Measurements from ENCODE around the gene FAM168A.
A peak's percentile ranks its signal among the peaks of the same experiment; 100 is the strongest.
"Not testable (repeated sequence)": the region's sequence is repeated elsewhere in the genome, so short reads cannot be mapped to it uniquely, and the experiment has no call there.

The FAM168A gene

DNA sequence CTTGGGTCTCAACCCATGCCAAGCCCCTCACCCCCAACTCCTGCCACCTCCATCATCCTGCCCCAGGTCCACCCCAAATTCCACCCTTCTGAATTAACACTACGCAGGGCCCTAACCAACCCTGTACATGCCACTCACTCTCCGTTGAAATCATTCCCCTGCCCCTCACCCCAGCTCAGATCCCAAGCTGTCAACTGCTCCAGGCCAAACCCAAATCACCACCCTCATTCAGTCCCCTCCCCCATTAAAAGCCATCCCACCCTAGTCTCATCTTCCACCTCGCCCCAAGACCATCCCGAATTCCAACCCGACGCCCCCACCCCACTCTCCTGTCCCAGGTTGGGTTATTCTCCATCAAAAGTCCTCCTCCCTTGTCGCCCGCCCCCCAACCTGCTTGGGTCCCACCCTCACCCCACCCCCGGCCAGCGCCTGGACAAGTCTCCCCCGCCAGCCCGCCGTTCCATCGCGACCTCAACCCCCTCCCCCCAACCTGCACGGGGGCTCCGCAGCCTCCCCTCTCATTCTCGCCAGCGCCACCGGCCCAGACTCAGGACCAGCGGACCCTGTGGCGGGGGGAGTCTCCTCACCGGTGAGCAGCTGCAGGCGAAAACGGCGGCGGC, 466 bp downstream of the FAM168A start:
- peak in 12 of 56 donors; percentile 16 to 73 (median 46) for DNase-seq

DNA sequence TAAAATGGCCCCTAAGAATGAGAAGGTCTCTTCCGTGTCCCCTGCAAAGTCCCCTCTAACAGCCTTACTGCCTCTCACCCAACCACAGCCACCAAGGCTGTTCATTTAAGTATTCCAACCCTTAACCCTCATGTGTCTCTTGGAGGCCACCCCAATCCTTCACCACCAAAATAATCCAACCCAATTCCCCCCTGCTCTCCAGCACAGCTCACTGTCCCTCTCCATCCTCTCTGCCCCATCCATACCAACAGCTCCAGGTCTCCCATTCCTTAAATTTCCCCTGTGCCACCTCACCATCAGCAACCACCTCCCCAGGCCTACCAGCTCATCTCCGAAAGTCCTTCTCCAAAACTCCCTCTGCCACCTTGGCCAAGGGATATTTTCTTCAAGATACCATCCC, 1.4 kb downstream of the FAM168A start:
- no peak for DNase-seq

DNA sequence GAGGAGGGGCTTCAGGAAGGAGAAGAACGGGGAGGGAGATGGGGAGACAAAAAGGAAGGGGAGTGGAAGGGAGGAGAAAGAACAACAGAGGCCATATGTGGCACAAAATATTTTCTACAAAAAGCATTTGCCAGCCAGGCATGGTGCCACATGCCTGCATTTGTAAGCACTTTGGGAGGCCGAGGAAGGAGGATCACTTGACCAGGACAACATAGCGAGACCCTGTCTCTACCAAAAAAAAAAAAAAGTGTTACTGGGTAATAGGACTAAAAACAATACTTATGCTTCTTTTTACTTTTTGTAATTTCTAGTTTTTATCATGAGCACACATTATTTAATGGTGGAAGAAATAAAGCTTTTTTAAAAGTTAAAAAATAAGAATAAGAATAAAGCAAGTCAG, 5.3 kb downstream of the FAM168A start:
- DNase-seq = no peak

DNA sequence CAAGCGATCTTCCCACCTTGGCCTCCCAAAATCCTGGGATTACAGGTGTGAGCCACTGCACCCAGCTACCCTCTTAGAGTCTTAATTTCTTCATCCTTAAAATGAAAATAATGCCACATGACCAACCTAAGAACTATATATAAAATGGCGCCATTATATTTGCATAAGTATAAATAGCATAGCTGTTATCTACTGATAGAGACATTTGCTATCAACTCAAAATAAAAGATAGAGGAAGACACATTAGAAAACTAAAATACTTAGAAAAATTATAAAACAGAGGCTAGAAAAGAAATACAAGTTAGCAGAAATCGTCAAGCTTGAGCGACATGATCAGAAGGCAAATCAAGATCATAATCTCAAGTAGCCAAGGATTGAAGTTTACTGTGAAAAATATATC, 6.2 kb downstream of the FAM168A start:
- DNase-seq = no peak

DNA sequence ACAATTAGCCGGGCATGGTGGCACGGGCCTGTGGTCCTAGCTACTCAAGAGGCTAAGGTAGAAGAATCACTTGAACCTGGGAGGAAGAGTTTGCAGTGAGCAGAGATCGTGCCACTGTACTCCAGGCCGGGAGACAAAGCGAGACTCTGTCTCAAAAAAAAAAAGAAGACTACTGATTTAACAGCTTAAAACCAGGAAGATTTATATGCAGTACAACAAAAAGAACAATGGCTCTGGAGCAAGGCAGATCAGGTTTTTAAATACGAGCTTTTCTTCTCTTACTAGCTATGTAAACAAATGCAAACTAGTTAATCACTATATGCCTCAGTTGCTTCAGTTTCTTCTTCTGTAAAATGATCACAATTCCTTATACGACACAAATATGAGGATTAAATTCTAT, 6.9 kb downstream of the FAM168A start:
- DNase-seq = no peak

DNA sequence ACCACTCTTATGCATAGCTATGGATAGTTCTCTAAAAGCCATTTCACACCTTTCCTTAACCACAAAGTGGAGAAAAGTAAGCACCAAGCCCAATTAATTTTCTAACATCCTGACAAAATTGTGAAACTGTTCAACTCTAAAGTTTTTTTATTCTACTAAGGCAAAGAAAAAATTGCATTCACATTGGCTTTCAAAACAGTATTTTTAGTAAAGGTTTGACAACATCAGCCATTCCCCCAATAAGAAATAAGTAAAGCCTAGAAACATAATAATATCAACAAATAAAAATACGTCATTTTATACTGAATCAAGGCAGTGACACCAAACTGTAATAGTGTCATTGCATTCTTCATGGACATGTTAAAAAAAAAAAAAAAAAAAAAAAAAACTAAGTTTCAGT, 11.1 kb downstream of the FAM168A start:
- no peak for DNase-seq

DNA sequence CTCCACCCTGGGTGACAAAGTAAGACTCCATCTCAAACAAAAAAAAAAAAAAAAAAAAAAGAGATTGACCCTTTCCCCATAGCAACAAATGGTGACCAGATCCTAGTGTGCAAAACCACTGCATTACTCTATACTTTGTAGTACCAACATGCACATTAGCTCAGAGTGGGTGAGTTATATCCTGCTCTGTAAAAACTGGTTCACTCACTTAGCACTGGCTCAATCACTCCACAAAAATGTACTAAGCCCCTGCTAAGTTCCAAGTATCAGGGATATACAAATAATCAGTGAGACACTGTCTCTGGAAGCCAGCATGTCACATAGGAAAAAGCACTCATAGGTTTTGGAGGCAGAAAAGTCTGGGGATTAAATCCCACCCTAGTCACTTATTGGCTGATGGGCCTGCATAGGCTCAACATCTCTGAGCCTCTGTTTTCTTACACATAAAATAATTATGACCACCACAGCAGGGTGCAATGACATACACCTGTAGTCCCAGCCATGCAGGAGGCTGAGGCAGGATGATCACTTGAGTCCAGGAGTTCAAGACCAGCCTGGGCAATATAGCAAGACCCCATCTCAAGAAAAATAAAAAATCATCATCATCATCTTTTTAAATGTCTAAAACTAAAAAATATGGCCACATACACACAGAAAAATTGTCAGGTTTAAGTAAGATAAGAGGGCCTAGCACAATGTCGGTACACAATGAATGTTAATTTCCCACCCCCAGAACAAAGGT, 11.9 kb downstream of the FAM168A start:
- DNase-seq = no peak

DNA sequence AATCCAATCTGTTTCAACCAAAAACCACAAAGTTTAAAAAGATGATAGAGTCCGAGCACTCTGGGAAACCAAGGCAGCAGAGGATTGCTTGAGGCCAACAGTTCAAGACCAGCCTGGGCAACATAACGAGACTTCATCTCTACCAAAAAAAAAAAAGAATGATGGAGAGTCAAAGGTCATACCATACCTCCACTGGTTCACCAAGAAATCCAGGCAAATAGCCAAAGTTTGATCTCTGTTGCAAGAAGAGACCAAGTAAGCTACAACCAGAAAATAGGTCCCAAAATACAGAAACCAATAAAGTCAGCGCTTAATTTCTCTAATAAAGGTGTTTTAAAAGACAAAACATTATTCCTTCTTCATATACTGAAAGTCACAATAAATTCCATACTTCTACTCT, 13.1 kb downstream of the FAM168A start:
- DNase-seq = no peak

DNA sequence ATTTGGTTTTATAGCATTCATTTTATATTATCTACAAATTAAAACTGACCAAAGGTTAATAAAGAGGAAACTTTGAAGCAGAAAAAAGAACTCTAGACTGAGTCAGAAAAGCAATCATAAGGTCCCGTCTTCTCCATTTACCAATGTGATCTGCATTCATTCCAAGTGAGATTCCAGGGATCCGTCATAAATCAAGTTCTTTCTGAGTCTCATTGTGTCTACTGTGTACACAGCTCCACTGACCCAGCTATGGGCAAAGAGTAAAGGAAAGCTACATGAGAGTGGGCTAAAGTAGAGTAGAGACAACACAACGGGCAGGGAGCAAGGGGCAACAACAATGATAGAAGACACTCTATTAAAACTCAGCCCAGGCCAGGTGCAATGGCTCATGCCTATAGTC, 15.3 kb downstream of the FAM168A start:
- DNase-seq = no peak

DNA sequence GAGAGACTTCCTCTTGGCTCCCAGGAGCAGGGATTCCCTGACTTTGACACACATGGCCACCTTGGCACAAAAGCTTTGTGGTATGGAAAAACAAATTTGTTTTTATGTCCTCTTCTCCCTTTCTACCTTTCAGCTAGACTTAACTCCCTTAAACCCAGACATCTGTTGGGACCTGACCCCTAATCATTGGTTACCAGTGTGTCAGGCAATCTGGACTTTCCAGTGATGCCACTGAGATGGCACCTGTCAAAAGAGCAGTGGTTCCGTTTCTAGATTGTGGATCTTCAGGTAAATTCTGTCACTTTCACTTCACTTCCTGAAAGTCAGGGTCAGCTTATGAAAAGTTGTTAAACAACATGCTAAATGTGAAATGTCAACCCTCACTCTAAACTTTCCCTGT, 17.2 kb downstream of the FAM168A start:
- not testable (repeated sequence) for DNase-seq

DNA sequence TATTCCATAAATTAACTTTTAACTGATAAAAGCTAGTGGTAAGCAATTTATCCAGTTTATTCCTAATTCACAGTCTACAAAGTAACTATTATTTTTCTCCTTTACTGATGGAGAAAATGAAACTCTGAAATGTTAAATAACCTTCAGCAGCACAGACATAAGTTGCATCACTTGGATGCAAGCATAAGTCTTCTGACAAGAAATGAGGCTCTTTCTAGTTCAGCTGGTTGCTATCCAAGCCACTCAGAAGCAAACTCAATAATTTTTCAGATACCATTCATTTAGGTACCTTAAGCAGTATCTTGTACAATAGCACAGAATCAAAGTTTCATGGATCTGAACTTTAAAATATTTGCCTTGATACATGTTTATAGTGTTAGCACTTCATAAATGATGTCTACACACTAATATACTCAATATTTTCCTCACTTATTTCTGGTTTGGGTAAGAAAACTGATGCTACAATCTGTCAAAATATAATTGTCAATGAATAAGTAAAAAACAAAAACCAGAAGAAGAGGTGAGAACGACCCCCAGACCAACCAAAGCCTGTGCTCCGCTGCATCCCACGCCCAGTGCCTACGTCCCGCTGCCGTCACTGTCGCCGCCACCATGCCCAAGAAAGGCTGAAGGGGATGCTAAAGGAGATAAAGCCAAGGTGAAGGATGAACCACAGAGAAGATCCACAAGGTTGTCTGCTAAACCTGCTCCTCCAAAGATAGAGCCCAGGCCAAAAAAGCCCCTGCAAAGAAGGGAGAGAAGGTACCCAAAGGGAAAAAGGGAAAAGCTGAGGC, 18.1 kb downstream of the FAM168A start:
- DNase-seq = no peak

DNA sequence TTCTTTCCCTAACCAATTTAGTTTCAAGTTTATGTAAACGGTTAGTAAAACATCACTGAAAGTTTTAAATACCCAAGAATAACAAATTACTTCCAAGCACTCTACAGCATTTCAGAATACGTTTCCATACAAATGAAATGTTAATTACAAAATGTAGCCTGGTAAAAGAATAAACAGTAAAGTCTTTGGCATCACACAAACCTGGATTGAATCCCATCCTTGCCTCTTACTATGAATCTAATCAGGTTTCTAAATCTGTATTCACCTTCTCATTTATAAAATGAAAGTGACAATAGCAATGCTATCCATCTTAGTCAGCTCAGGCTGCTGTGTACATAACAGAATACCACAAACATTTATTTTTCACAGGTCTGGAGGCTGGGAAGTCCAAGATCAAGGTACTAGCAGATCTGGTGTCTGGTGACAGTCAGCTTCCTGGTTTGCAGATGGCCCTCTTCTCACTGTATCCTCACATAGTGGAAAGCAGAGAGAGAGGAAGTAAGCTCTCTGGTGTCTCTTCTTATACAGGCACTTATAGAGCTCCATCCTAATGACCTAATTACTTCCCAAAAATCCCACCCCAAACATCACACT, 19.2 kb downstream of the FAM168A start:
- DNase-seq = no peak

DNA sequence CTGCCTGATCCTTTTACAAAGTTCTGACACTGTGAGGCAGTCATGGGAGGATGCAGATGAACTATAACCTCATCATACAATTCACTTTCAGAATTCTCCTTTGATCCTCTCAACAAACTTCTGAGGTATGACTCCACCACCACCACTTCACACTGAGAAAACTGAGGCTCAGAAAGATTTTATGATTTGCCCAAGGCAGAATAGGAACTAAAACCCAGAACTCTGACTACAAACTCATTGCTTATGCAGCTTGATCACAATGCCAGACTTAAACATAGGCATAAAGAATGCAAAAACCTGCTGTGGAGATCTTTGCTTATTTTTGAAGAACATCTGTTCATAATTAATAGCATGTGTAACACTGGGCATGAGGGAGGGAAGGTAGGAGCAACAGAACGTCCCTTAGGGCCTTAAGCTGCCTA, 20.4 kb downstream of the FAM168A start:
- no peak for DNase-seq

DNA sequence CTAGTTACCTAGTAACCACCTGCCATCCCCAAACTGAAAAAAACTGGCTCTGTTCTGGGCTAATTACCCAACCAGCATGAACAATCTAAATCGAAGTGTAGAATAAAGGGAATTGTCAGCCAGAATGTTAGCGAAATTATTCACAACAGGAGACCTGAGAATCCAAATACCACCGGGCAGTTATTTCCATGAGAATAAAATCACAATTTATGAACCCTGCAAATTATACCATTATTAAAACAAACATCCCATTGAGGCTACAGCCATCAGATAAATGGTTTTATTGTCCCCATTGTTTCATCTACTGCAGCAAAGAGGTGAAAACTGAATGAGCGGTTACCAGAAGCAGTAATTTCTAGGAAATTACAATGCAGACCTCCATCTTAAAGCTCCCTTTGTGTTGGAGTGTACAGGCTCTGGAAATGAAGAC, 21.7 kb downstream of the FAM168A start:
- no peak for DNase-seq

DNA sequence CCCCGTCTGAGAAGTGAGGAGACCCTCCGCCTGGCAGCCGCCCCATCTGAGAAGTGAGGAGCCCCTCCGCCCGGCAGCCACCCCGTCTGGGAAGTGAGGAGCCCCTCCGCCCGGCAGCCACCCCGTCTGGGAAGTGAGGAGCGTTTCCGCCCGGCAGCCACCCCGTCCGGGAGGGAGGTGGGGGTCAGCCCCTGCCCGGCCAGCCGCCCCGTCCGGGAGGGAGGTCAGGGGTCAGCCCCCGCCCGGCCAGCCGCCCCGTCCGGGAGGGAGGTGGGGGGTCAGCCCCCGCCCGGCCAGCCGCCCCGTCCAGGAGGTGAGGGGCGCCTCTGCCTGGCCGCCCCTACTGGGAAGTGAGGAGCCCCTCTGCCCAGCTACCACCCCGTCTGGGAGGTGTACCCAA, 25.9 kb downstream of the FAM168A start:
- not testable (repeated sequence) for DNase-seq

DNA sequence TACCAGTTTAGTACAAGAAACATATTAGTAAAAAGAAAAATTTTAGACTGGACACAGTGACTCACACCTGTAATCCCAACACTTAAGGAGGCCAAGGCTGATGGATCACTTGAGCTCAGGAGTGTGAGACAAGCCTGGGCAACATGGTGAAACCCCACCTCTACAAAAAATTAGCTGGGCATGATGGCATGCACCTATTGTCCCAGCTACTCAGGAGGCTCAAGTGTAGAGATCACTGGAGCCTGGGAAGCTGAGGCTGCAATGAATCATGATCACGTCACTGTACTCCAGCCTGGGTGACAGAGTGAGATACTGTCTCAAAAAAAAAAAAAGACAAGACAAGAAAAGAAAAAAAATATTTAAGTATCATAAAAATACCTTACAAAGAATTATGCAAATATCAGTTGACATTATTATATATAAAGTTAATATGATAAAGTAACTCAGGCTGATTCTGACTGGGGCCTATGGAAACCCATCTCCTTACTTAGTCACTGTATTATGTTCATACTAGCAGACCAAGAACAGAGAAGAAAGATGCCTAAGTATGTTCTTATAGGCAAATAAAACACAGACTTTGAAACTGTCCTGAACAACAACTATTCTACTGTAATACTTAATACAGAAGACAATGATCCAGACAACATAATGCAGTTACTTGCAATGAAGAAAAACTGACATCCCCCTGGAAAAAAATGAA, 27.3 kb downstream of the FAM168A start:
- no peak for DNase-seq

DNA sequence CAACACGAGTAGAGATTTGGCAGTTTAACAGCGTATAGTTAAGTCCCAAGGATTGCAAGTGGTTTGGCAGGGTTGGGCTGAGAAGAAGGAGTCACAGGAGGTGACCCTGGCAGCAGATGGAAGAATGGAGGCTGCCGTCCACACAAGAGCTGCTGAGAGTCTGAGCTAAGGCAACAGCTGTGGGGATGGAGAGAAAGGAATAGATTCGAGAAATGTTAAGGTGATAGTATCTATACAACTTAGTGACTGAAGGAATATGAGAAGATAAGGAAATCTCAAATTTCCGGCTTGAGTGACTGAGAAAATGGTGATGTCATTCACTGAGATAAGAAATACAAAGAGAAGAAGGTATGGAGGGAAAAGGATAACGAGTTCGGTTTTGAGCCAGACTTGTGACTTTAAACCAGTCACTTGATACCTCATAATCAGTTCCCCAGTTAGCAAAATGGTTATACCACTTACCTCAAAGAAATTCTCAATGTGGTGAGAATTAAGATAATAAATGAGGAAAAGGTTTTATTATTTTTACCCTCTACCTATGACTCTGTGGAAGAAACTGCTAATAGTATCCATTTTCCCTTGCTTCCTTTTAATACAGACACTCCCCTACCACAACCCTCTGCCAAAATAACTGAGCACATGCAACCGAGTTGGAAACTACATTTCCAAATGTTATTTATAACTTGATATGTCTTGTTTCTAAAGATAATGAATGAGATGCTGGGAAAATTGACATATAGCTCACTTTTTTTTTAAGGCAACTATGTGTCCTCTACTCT, 30.7 kb downstream of the FAM168A start:
- DNase-seq = no peak

DNA sequence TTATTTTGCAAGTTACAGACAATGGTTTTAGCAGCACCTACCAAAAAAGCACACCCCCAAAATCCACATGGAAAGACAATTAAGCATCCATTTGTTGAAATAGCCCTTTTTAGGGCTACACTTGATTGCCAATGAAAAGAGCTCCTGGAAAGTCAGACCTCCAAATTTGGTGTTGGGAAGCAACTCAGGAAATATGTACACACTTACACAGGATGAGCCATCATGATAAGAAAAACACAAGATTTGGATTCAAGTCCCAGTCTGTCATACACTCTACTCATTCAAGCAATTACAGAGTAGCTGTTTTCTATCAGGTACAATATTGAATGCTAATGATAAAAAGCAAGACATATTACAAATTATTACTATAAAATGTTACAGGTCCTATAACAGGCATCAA, 31.5 kb downstream of the FAM168A start:
- no peak for DNase-seq

DNA sequence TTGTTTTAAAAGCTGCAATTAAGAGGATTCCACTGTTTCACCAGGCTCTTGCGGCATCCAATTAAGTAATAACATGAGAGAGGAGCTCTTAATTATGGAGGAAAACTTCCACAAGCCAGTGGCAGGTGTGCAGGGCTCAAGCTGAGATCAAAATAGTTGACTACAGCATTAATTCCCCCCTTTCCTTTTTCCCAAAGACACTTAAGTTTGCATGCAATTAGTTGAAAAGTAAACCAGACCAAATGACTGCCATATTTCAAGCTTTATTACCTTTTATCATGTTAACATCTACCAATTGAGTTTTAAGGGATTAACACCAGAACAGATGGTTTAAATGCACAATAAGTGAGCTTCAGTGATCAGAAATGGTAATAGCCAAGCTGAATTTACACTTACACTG, 32.1 kb downstream of the FAM168A start:
- DNase-seq = no peak

DNA sequence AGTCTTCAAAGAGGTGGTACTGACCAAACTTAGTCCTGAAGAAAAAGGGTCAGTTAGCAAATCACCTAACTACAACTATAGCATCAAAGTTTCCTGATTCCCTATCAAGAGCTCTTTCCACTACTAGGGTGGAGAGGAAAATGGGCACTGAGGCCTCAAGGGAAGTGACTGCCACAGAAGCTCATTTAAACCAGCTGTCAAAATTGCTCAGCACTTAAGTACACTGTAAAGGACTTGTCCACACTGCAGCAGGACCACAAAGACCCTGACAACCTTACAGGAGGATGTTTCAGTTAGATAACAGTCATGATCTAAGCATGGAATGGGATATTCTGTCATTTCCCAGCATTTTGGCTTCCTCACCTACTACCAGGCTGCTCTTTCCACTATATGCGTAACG, 33.0 kb downstream of the FAM168A start:
- DNase-seq = no peak
